ENCODE measurements around the gene TPK1.

DNA sequence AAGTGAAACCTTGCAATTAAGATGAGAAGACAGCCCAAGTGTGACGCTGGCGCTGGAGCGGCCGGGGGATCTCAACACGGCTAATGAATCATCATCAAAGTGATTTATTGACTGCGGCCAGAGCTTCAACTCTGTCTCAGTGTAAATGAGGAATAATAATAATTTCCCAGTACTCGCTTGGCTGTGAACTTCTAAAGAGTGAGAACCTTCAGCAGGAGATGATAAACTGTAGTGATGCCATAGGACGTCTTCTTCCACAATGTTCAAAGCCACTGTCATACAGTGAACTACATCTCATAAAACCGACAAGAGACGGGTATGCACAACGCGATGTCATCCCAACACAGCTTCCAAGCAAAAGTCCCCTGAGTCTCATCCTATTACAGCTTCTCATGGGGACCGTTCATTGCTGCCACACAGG is 308.8 kb downstream of the TPK1 start:
- TF ChIP-seq GATA2 (IDR thresholded peaks at IDR 0.05; ENCODE audit: low read depth, low read length): no peak
- TF ChIP-seq GATA3 (IDR thresholded peaks at IDR 0.05; ENCODE audit: low read depth, low read length): no peak
